ENCODE measurements around the gene A4GALT.
"Not testable (repeated sequence)": the region's sequence is repeated elsewhere in the genome, so short reads cannot be mapped to it uniquely, and the experiment has no call there.

Gene A4GALT

GRCh38 chr22:42680648-42681047, 40.0 kb downstream of the A4GALT start:
- no peak for DNase-seq

DNA sequence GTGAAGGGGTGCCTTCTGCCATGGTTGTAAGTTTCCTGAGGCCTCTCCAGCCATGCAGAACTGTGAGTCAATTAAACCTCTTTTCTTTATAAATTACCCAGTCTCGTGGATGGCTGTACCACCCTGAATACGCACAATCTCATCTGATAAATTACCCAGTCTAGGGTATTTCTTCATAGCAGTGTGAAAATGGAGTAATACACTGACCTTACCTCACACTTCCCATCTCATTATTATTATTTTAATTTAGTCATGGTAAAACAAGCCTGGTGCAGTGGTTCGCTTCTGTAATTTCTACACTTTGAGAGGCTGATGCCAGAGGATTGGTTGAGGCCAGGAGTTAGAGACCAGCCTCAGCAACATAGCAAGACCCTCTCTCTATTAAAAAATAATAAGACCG, 41.0 kb downstream of the A4GALT start:
- DNase-seq: no peak

GRCh38 chr22:42678894-42679293, 41.8 kb downstream of the A4GALT start:
- no peak for DNase-seq

GRCh38 chr22:42677936-42678335, 42.7 kb downstream of the A4GALT start:
- not testable (repeated sequence) for DNase-seq

DNA sequence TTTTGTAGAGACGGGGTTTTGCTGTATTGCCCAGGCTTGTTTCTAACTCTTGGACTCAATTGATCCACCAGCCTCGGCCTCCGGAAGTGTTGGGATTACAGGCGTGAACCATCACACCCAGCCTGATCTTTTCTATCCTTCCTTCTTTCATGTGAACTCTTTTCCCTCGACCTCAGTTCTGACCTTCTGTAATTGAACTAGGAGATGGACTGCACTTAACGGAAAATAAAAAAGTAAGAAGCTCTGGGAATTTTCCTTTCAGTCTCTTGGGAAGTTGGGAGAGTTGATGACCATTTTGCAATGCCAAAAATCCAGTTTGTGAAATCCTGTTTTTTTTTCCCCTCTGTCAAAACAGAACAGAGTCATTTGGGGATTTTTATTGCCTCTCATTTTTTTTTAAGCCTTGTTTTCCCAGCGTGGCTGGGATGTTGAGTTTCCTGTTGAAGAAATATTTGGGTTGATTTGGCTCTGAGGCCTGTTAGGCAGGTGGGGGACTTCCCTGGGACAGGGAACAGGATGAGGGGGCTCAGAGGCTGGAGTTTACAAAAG, 44.5 kb downstream of the A4GALT start:
- DNase-seq: no peak

DNA sequence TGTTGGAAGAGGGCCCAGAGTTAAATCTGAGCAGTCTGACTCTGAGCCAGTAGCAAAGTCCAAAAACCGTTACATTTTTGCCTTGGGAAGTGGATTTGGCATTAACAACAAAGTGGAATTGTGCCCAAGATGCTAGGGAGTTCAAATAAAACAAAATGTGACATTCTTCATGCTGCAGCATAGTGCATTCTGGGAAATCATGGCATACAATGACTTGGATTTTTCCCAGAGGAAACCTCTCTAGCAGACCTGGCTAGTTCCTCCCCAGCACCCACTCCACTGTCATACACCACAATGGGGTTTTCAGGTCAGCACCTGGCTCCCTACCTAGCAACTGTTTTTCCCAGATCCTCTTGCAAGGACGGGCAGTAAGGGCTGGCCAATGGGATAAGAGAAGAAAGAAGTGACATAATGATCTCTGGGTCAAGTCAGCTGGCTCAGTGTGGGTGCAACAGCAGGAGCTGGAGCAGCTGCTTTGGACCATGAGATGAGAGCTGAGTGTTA, 46.7 kb downstream of the A4GALT start:
- DNase-seq: no peak

- DNase-seq: not testable (repeated sequence)
Observed at GRCh38 chr22:42673071-42673470, 47.6 kb downstream of the A4GALT start.

- DNase-seq: no peak
Observed at GRCh38 chr22:42670921-42671709, 49.6 kb downstream of the A4GALT start.

DNA sequence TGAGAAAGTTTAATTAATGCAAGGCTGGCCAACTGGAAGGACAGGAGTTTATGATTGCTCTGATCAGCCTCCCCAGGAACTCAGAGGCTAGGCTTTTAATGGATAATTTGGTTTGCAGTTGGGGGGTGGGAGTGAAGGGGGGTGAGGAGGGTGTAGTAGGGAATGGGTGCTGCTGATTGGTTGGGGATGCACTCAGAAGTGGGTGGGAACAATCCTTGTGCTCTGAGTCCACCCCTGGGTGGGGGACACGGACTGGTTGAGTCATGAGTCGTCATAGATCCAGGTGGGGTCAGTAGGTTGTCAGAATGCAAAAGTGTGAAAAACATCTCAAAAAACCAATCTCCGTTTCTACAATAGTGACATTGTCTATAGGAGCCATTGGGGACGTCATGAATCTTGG, 50.6 kb downstream of the A4GALT start:
- DNase-seq: no peak

DNA sequence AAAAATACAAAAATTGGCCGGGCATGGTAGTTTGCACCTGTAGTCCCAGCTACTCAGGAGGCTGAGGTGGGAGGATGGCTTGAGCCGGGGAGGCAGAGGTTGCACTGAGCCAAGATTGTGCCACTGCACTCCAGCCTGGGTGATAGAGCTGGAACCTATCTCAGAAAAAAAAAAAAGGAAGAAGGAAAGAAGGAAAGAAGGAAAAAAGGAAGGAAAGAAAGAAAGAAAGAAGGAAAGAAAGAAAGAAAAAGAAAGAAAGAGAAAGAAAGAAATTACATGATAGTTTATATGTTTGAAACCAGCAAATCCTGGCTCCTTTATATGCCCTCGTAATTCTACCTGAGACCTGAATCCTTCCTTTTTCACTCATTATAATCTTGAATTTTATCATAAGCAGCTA, 54.3 kb downstream of the A4GALT start:
- DNase-seq: not testable (repeated sequence)

- no peak for DNase-seq
Observed at GRCh38 chr22:42664976-42665831, 55.5 kb downstream of the A4GALT start.

DNA sequence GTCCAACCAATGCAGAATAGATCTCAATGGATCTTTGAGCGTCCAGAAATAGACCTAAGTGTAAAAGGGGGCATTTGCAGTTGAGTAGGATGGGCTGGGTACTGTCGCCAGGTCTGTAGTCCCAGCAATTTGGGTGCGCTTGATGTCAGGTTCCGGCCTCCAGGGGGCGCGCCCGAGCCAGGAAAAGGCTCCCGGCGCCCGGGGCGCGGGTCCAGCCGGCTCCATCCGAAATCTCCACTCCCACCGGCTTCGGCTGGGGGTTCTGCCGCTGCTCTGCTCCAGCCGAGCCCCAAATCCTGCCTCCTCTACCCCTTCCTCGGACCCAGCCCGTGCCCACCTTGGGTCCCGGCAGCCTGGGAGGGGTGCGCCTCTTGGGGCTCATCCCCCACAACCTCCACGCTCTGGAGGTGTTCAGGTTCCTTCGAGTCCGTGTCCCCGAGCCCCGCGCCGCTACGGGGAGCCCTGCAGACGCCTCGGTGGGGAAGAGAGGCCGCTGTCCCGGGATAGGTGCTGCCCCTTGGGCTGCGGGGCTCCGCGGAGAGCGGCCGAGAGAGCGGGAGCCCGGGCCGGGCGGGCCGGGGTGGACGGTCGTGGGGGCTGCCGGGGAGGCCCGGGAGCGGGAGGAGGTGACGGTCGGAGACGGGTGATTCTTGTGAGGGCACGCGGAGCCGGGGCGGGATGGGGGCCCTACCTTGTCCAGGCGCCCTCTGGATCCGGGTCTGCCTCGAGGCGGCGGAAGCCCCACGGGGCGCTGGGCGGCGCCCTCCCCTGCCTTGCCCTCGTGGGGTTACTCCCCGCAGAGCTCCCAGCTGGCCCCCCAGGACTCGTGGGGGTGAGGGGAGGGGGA, 58.5 kb downstream of the A4GALT start:
- peak; percentile 45 to 58 for DNase-seq

- no peak for DNase-seq
Observed at GRCh38 chr22:42656578-42656977, 64.1 kb downstream of the A4GALT start.

GRCh38 chr22:42655693-42656092, 65.0 kb downstream of the A4GALT start:
- no peak for DNase-seq

GRCh38 chr22:42654436-42655073, 66.1 kb downstream of the A4GALT start:
- no peak for DNase-seq

GRCh38 chr22:42653999-42654398, 66.7 kb downstream of the A4GALT start:
- no peak for DNase-seq

DNA sequence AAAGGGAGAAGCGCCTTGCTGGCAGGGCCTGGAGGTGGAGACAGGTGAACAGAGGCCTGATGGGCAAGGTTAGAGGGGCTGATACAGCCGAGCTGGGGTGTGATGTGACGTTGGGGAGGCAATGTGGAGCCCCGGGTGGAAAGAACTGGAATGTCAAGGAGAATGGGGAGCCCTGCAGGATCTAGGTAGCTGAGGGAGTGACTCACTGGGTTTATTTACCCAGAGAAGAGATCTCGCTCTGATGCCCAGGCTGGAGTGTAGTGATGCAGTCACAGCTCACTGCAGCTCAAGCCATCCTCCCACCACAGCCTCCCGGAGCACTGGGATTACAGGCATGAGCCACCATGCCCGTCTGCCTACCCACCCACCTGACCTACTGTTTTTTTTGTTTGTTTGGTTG, 69.5 kb downstream of the A4GALT start:
- no peak for DNase-seq

- DNase-seq: peak; percentile 48 to 61
Observed at GRCh38 chr22:42649246-42650099, 71.2 kb downstream of the A4GALT start, which contains the start of gene CYB5R3. TSS of gene CYB5R3 (minus strand) at chr22:42649392. CDS start at chr22:42649315, 77 bp downstream.

DNA sequence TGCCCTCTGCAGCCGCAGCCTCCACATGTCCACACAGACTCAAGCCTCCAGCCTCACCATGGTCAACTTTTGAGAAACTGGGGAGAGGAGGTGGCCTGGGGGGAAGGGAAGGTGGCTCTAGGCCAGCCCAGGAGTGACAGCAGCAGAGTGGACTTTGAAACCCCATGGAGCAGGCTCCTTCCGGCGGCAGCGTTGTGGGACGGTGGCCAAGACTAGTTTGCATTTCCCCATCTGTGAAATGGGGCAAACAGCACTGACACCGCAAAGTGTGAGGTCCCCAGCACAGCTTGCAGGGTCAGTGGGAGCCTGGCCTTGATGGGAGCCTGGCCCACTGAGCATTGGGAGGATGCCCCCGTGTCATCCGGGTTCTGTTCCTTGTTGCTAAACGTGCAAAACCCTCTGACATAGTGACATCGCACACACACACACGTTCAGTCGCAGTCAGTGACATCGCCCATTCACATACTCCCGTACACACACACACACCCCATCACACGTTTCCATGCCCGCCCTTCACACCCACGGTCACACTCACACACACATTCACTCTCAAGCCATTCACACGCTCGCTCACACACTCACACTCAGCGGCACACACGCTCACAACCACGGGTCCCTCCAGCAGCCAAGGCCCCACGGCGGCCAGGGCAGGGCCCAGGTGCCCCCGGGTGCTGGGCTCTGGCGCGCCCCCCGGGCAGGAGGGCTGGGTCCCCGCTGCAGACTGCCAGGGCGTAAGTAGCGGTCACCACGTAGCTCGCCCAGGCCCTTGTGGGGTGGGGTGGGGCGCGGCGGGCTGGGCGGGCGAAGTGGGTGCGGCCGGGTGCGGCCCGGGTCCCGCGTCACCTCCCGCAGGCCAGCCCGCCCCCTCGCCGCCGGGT, 72.1 kb downstream of the A4GALT start:
- peak; percentile 20 to 47 for DNase-seq

- DNase-seq: no peak
Observed at GRCh38 chr22:42648017-42648367, 72.7 kb downstream of the A4GALT start.

Measured in AML-193 (cell line).